Cardiac fibroblast (primary cell): Measurements from ENCODE around the gene ACE2.

Source experiments
- DNase-seq, 2 donors: peaks; one replicate each; pipeline versions ENCODE4 v3.0.0 to v3.0.0-alpha.2; 2010; ENCODE audit warnings: low read depth in 2 of 2
- H3K4me3 ChIP-seq, 2 donors: replicated peaks in 1 of 2; 1 replicate in 1 of 2; 2 replicates in 1 of 2; pipeline ENCODE4 v1.5.1; 2011; ENCODE audit warnings: low read depth in 2 of 2, low read length in 2 of 2, mild to moderate bottlenecking in 2 of 2, moderate library complexity in 1 of 2
- TF ChIP-seq, protein P1 (sequence below): IDR thresholded peaks from one replicate; pipeline ENCODE4 v1.5.1; 2011; ENCODE audit warnings: low read depth, mild to moderate bottlenecking, low read length, inconsistent platforms

ACE2 gene

DNA sequence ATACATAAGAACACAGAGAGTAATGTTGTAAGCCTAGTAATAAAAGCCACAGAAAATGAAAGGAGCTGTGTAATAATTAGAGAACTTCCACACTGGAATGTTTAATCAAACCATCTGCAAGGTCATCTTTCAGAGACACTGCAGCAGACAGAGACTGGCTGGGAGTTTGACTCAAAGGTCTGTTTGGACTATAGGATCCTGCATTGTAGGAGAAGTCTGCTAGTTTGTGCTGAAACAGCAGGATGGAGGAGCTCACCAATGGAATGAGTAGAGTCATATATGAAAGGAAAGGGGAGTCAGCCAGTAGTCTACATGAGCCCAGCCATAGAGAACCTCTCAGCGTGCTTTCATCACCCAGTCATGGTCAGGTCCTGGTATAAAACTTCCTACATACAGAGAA, 4.5 kb upstream of the ACE2 start:
- no peak for DNase-seq
- H3K4me3 ChIP-seq: no peak overlapping the region
- TF ChIP-seq, protein P1, sequence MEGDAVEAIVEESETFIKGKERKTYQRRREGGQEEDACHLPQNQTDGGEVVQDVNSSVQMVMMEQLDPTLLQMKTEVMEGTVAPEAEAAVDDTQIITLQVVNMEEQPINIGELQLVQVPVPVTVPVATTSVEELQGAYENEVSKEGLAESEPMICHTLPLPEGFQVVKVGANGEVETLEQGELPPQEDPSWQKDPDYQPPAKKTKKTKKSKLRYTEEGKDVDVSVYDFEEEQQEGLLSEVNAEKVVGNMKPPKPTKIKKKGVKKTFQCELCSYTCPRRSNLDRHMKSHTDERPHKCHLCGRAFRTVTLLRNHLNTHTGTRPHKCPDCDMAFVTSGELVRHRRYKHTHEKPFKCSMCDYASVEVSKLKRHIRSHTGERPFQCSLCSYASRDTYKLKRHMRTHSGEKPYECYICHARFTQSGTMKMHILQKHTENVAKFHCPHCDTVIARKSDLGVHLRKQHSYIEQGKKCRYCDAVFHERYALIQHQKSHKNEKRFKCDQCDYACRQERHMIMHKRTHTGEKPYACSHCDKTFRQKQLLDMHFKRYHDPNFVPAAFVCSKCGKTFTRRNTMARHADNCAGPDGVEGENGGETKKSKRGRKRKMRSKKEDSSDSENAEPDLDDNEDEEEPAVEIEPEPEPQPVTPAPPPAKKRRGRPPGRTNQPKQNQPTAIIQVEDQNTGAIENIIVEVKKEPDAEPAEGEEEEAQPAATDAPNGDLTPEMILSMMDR: no peak

DNA sequence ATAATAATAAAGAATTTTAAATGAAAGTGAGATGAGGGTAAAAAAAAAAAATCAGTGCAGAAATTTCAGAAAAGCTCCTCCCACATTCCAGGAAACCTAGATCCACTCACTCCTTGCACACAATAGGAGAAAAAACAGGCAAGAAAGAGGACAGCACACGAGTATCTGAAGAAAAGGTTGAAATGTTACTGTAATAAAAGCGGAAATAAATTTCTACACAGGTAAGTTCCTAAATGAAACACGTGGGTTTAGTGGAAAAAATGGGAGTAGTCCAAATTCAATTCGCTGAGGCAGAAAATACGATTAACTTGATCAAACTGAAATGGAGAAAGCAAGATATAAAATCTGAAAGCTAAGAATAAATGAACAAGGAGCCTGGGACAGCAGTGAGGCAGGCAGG, 2.0 kb upstream of the ACE2 start:
- TF ChIP-seq, protein P1: no peak
- no peak overlapping the region for H3K4me3 ChIP-seq
- DNase-seq: no peak

DNA sequence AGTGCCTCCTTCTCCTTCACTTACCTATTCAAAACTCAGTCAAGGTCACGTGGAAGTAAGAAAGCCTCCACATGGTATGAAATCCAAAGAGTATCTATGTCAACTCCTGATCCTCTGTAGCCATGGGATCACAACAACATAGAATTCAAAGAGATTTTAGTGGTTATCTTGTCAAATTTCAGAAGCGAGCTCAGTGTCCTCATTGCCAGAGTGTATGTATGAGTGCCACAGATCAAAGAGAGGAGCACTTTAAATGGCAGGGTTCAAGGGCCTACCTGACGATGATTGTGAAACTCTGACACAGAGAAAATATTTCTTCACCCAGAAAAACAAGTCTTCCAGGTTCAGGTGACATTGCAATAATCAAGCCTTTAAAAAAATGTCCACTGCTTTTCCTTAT, 1.2 kb upstream of the ACE2 start:
- no peak overlapping the region for H3K4me3 ChIP-seq
- TF ChIP-seq, protein P1: no peak
- no peak for DNase-seq

DNA sequence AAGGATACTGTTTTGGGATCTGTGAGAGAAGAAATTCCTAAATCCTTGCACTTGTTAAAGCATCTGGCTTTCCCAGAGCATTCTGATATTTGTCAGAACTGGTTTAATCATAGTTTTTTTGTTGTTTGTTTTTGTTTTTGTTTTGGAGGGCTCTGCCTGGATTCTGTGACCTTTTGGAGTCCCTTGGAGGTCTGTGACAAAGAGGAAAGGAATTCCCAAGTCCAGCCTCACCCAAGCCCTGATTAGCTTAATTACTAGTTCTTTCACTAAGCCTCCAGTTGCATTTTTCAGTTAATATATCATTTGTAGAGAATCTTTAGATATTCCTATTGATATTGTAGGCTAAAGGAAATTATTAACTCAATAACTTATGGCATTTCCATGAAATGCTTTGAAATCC, 711 bp downstream of the ACE2 start:
- TF ChIP-seq, protein P1: no peak
- no peak overlapping the region for H3K4me3 ChIP-seq
- DNase-seq: no peak

DNA sequence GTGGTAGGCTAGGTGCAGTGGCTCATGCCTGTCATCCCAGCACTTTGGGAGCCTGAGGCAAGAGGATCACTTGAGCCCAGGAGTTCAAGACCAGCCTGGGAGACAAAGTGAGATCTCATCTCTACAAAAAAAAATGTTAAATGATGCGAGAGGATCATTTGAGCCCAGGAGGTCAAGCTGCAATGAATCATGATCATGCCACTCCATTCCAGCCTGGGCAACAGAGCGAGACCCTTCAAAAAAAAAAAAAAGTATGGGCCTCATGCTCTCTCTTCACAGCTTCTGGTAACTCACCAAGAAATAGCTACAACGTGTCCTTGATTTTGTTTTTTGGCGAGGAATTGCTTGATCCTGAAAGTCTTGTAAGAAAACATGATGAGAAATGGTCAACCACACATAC, 1.3 kb downstream of the ACE2 start:
- DNase-seq: no peak
- TF ChIP-seq, protein P1: no peak
- no peak overlapping the region for H3K4me3 ChIP-seq

DNA sequence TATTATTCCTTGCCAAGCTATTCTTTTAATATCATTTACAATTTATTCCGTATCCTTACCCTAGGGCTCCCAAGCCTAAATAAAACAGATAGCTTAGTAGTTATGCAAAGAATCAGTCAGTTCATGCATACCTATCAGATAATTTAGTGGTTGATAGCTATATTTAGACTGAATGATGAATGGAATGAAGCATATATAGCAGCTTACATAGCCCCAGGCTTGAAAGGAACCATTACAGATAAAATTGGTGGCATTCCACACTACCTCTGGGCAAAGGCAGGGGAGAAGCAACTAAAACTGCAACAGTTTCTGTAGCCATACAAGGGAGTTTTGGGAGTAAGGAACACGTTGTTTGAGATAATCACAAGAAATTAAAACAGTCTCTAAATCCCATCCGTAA, 2.7 kb downstream of the ACE2 start:
- DNase-seq: no peak
- TF ChIP-seq, protein P1: no peak
- H3K4me3 ChIP-seq: no peak overlapping the region

DNA sequence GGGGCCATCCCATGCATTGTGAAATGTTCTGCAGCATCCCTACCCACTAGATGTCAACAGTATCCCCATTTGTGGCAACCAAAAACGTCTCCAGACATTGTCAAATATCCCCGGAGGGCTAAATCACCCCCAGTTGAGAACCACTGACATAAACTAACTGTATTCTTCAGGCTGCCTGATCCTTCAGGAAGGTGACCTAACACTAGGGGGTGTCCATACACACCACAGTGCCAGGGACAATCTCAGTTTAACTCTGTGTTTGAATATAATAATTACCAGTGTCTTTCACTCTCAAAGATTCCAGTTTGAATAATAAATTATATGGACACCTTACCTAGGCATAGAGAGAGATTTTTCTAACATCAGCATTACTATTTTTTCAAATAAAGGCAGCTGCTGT, 6.4 kb downstream of the ACE2 start:
- H3K4me3 ChIP-seq: no peak overlapping the region
- DNase-seq: peak in 1 of 2 donors; percentile 5
- TF ChIP-seq, protein P1: peak; percentile 28
